ENCODE measurements around the gene TCF12.

DNA sequence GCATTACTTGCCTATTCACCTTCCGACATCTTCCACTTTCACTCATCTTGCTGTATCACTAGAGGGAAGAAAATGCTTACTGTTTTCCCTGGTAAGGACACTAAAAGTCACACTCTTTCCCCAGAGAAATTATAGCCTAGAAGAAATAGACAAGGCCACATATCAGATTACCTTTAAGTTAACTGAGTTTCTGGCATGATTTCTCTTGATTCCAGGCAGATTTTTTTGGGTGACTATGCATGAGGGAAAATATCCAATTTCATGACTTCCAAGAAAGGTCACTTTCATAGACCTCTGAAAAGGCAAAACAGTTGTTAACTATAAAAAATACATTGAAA is 30.3 kb downstream of the TCF12 start:
- no peak for TF ChIP-seq EZH2 (IDR thresholded peaks at IDR 0.05)
- TF ChIP-seq, protein P1, sequence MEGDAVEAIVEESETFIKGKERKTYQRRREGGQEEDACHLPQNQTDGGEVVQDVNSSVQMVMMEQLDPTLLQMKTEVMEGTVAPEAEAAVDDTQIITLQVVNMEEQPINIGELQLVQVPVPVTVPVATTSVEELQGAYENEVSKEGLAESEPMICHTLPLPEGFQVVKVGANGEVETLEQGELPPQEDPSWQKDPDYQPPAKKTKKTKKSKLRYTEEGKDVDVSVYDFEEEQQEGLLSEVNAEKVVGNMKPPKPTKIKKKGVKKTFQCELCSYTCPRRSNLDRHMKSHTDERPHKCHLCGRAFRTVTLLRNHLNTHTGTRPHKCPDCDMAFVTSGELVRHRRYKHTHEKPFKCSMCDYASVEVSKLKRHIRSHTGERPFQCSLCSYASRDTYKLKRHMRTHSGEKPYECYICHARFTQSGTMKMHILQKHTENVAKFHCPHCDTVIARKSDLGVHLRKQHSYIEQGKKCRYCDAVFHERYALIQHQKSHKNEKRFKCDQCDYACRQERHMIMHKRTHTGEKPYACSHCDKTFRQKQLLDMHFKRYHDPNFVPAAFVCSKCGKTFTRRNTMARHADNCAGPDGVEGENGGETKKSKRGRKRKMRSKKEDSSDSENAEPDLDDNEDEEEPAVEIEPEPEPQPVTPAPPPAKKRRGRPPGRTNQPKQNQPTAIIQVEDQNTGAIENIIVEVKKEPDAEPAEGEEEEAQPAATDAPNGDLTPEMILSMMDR (IDR thresholded peaks at IDR 0.05): no peak
- TF ChIP-seq EZH2phosphoT487 (IDR thresholded peaks at IDR 0.05): no peak
